HEK293 (cell line): ENCODE measurements around the gene TMEM181.
A peak's percentile ranks its signal among the peaks of the same experiment; 100 is the strongest.

Experiments used
- AEBP2 ChIP-seq: fragments of 450-650 bp; formaldehyde crosslinking; IDR thresholded peaks from 2 replicates; pipeline ENCODE4 v1.5.1; 2016; ENCODE audit warnings: missing biosample characterization, missing genetic modification characterization, borderline replicate concordance
- BCL11A ChIP-seq: fragments of 450-650 bp; formaldehyde crosslinking; IDR thresholded peaks from 2 replicates; pipeline ENCODE4 v1.5.1; 2016; ENCODE audit warnings: low read depth, missing biosample characterization, missing genetic modification characterization
- BCL11B ChIP-seq: fragments of 450-650 bp; formaldehyde crosslinking; IDR thresholded peaks from 2 replicates; pipeline ENCODE4 v1.5.1; 2016; ENCODE audit warnings: low read depth, missing biosample characterization, missing genetic modification characterization
- FEZF1 ChIP-seq: fragments of 450-650 bp; formaldehyde crosslinking; IDR thresholded peaks from 2 replicates; pipeline ENCODE4 v1.5.1; 2016; ENCODE audit warnings: missing biosample characterization, missing genetic modification characterization
- GLIS1 ChIP-seq: fragments of 450-650 bp; formaldehyde crosslinking; IDR thresholded peaks from 2 replicates; pipeline ENCODE4 v1.5.1; 2016; ENCODE audit warnings: missing biosample characterization, missing genetic modification characterization
- KLF9 ChIP-seq: fragments of 450-650 bp; formaldehyde crosslinking; IDR thresholded peaks from 2 replicates; pipeline ENCODE4 v1.5.1; 2016; ENCODE audit warnings: missing biosample characterization, missing genetic modification characterization, low read depth
- SCRT1 ChIP-seq: fragments of 450-650 bp; formaldehyde crosslinking; IDR thresholded peaks from 2 replicates; pipeline ENCODE4 v1.5.1; 2016; ENCODE audit warnings: missing biosample characterization, missing genetic modification characterization, borderline replicate concordance
- TSHZ1 ChIP-seq: fragments of 450-650 bp; formaldehyde crosslinking; IDR thresholded peaks from 2 replicates; pipeline ENCODE4 v1.5.1; 2016; ENCODE audit warnings: missing biosample characterization, missing genetic modification characterization, borderline replicate concordance
- ZBTB1 ChIP-seq: fragments of 450-650 bp; formaldehyde crosslinking; IDR thresholded peaks from 2 replicates; pipeline ENCODE4 v1.5.1; 2016; ENCODE audit warnings: missing biosample characterization, missing genetic modification characterization
- ZBTB26 ChIP-seq: fragments of 450-650 bp; formaldehyde crosslinking; optimal IDR thresholded peaks from 2 replicates; pipeline ENCODE3; 2016; ENCODE audit warnings: missing biosample characterization, mild to moderate bottlenecking, missing genetic modification characterization
- ZEB2 ChIP-seq: fragments of 450-650 bp; formaldehyde crosslinking; IDR thresholded peaks from 2 replicates; pipeline ENCODE4 v1.5.1; 2016; ENCODE audit warnings: missing biosample characterization, missing genetic modification characterization
- ZFP69B ChIP-seq: fragments of 450-650 bp; formaldehyde crosslinking; IDR thresholded peaks from 2 replicates; pipeline ENCODE4 v1.5.1; 2016; ENCODE audit warnings: missing biosample characterization, missing genetic modification characterization
- ZNF112 ChIP-seq: fragments of 450-650 bp; formaldehyde crosslinking; IDR thresholded peaks from 2 replicates; pipeline ENCODE4 v1.5.0; 2017; ENCODE audit warnings: missing biosample characterization, missing genetic modification characterization
- ZNF121 ChIP-seq: fragments of 450-650 bp; formaldehyde crosslinking; IDR thresholded peaks from 2 replicates; pipeline ENCODE4 v1.5.1; 2016; ENCODE audit warnings: missing biosample characterization, missing genetic modification characterization
- ZNF239 ChIP-seq: fragments of 450-650 bp; formaldehyde crosslinking; IDR thresholded peaks from 2 replicates; pipeline ENCODE4 v1.5.1; 2016; ENCODE audit warnings: missing biosample characterization, missing genetic modification characterization
- ZNF24 ChIP-seq: fragments of 450-650 bp; formaldehyde crosslinking; IDR thresholded peaks from 2 replicates; pipeline ENCODE4 v1.5.1; 2016; ENCODE audit warnings: missing biosample characterization, missing genetic modification characterization
- ZNF37A ChIP-seq: fragments of 450-650 bp; IDR thresholded peaks from 2 replicates; pipeline ENCODE4 v1.5.1; 2018; ENCODE audit warnings: missing biosample characterization, missing genetic modification characterization
- ZNF394 ChIP-seq: fragments of 450-650 bp; formaldehyde crosslinking; IDR thresholded peaks from 2 replicates; pipeline ENCODE4 v1.5.1; 2016; ENCODE audit warnings: missing biosample characterization, missing genetic modification characterization, mild to moderate bottlenecking, moderate library complexity, borderline replicate concordance
- ZNF433 ChIP-seq: fragments of 450-650 bp; formaldehyde crosslinking; IDR thresholded peaks from 2 replicates; pipeline ENCODE4 v1.5.1; 2016; ENCODE audit warnings: missing biosample characterization, missing genetic modification characterization, low read depth
- ZNF501 ChIP-seq: fragments of 450-650 bp; formaldehyde crosslinking; IDR thresholded peaks from 2 replicates; pipeline ENCODE4 v1.5.1; 2016; ENCODE audit warnings: missing biosample characterization, missing genetic modification characterization
- ZNF530 ChIP-seq: fragments of 450-650 bp; formaldehyde crosslinking; IDR thresholded peaks from 2 replicates; pipeline ENCODE4 v1.5.1; 2016; ENCODE audit warnings: low read depth, missing biosample characterization, missing genetic modification characterization
- ZNF548 ChIP-seq: fragments of 450-650 bp; formaldehyde crosslinking; IDR thresholded peaks from 2 replicates; pipeline ENCODE4 v1.5.1; 2016; ENCODE audit warnings: missing biosample characterization, missing genetic modification characterization
- ZNF560 ChIP-seq: fragments of 450-650 bp; formaldehyde crosslinking; IDR thresholded peaks from 2 replicates; pipeline ENCODE4 v1.5.1; 2017; ENCODE audit warnings: missing biosample characterization, missing genetic modification characterization, borderline replicate concordance
- ZNF624 ChIP-seq: fragments of 450-650 bp; formaldehyde crosslinking; IDR thresholded peaks from 2 replicates; pipeline ENCODE4 v1.5.1; 2017; ENCODE audit warnings: missing biosample characterization, missing genetic modification characterization
- ZNF654 ChIP-seq: fragments of 450-650 bp; formaldehyde crosslinking; IDR thresholded peaks from 2 replicates; pipeline ENCODE4 v1.5.1; 2016; ENCODE audit warnings: low read depth, missing biosample characterization, missing genetic modification characterization
- ZNF658 ChIP-seq: fragments of 450-650 bp; formaldehyde crosslinking; IDR thresholded peaks from 2 replicates; pipeline ENCODE4; 2016; ENCODE audit warnings: missing biosample characterization, missing genetic modification characterization
- ZNF664 ChIP-seq: fragments of 450-650 bp; formaldehyde crosslinking; IDR thresholded peaks from 2 replicates; pipeline ENCODE4 v1.5.1; 2016; ENCODE audit warnings: missing biosample characterization, missing genetic modification characterization
- ZNF692 ChIP-seq: fragments of 450-650 bp; formaldehyde crosslinking; IDR thresholded peaks from 2 replicates; pipeline ENCODE4 v1.5.1; 2016; ENCODE audit warnings: missing biosample characterization, missing genetic modification characterization
- ZNF704 ChIP-seq: fragments of 450-650 bp; formaldehyde crosslinking; IDR thresholded peaks from 2 replicates; pipeline ENCODE4 v1.5.1; 2016; ENCODE audit warnings: missing biosample characterization, missing genetic modification characterization
- ZNF707 ChIP-seq: fragments of 450-650 bp; formaldehyde crosslinking; IDR thresholded peaks from 2 replicates; pipeline ENCODE4 v1.5.1; 2016; ENCODE audit warnings: missing biosample characterization, missing genetic modification characterization
- ZNF747 ChIP-seq: fragments of 450-650 bp; formaldehyde crosslinking; IDR thresholded peaks from 2 replicates; pipeline ENCODE4 v1.5.1; 2016; ENCODE audit warnings: missing biosample characterization, missing genetic modification characterization
- ZNF843 ChIP-seq: fragments of 450-650 bp; formaldehyde crosslinking; IDR thresholded peaks from 2 replicates; pipeline ENCODE4 v1.5.1; 2016; ENCODE audit warnings: missing biosample characterization, missing genetic modification characterization
- ZXDB ChIP-seq: fragments of 450-650 bp; formaldehyde crosslinking; IDR thresholded peaks from 2 replicates; pipeline ENCODE4 v1.5.1; 2016; ENCODE audit warnings: missing biosample characterization, missing genetic modification characterization

Gene TMEM181

GRCh38 chr6:158552055-158552795, 7.7 kb upstream of the TMEM181 start (continued):
- TF ChIP-seq ZNF692 (tag by site-specific recombination) (no peak), ZNF394 (tag by site-specific recombination) (no peak), TSHZ1 (tag by site-specific recombination) (no peak), ZNF530 (tag by site-specific recombination) (no peak), ZNF24 (tag by site-specific recombination) (no peak), BCL11A (no peak), ZNF704 (tag by site-specific recombination) (no peak), ZNF843 (tag by site-specific recombination) (peak; percentile 85), ZNF433 (tag by site-specific recombination) (no peak), ZBTB26 (tag by site-specific recombination) (no peak), ZNF654 (tag by site-specific recombination) (no peak), ZBTB1 (tag by site-specific recombination) (no peak), ZNF624 (tag by site-specific recombination) (no peak), ZNF37A (tag by site-specific recombination) (no peak), ZNF664 (tag by site-specific recombination) (no peak), ZNF747 (tag by site-specific recombination) (no peak), SCRT1 (tag by site-specific recombination) (no peak), ZNF707 (tag by site-specific recombination) (no peak), ZNF548 (tag by site-specific recombination) (no peak), ZNF239 (no peak), GLIS1 (peak; percentile 73), ZEB2 (tag by site-specific recombination) (no peak), ZNF501 (tag by site-specific recombination) (no peak), AEBP2 (tag by site-specific recombination) (no peak), ZNF658 (tag by site-specific recombination) (no peak), KLF9 (no peak), ZXDB (tag by site-specific recombination) (0 out of 2 replicates have a peak, but pooled peaks have one; percentile 26), FEZF1 (tag by site-specific recombination) (peak; percentile 89), ZFP69B (tag by site-specific recombination) (no peak), ZNF121 (tag by site-specific recombination) (no peak), ZNF560 (tag by site-specific recombination) (no peak), ZNF112 (no peak), BCL11B (tag by site-specific recombination) (no peak)
